GM12801 (cell line): ENCODE results near the gene EXOC4.

Experiments
- CTCF ChIP-seq: IDR thresholded peaks from one replicate; pipeline ENCODE4 v1.5.1; 2011; ENCODE audit warnings: control low read depth; ENCODE audit not compliant: insufficient read length; ENCODE audit errors: extremely low read depth

EXOC4 gene

GRCh38 chr7:134085311-134085710, 832.4 kb downstream of the EXOC4 start:
- no peak for TF ChIP-seq CTCF

- TF ChIP-seq CTCF, result no peak
Observed at GRCh38 chr7:134086998-134087735, 834.3 kb downstream of the EXOC4 start.

- TF ChIP-seq CTCF, result no peak
Observed at GRCh38 chr7:134088199-134088598, 835.3 kb downstream of the EXOC4 start.

GRCh38 chr7:134089446-134089845, 836.6 kb downstream of the EXOC4 start:
- TF ChIP-seq CTCF, result no peak

- no peak for TF ChIP-seq CTCF
Observed at GRCh38 chr7:134098072-134098471, 845.2 kb downstream of the EXOC4 start.

GRCh38 chr7:134101716-134102115, 848.8 kb downstream of the EXOC4 start:
- no peak for TF ChIP-seq CTCF

- TF ChIP-seq CTCF, result no peak
Observed at GRCh38 chr7:134104166-134104565, 851.3 kb downstream of the EXOC4 start.
